Measurements from ENCODE around the gene PEAK1.

DNA sequence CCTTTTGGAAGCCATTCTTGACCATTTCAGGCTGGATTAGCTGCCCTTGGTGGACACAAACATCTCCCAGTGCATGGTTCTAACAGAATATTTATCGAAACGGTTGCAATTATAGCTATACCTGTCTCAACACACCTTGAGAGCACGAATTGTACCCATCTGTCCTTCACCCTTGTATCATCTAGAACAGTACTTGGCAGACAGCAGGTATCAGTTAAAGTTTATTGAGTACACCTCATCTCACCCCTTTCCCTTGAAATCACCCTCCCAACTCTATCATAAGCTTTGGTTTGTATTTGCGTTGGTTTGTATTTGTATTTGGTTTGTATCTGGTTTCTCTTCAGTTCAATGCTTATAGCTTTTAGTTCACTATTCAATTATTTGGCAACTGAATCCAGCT, 361.4 kb downstream of the PEAK1 start:
- TF ChIP-seq, protein P1, sequence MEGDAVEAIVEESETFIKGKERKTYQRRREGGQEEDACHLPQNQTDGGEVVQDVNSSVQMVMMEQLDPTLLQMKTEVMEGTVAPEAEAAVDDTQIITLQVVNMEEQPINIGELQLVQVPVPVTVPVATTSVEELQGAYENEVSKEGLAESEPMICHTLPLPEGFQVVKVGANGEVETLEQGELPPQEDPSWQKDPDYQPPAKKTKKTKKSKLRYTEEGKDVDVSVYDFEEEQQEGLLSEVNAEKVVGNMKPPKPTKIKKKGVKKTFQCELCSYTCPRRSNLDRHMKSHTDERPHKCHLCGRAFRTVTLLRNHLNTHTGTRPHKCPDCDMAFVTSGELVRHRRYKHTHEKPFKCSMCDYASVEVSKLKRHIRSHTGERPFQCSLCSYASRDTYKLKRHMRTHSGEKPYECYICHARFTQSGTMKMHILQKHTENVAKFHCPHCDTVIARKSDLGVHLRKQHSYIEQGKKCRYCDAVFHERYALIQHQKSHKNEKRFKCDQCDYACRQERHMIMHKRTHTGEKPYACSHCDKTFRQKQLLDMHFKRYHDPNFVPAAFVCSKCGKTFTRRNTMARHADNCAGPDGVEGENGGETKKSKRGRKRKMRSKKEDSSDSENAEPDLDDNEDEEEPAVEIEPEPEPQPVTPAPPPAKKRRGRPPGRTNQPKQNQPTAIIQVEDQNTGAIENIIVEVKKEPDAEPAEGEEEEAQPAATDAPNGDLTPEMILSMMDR (IDR thresholded peaks at IDR 0.05): no peak
- no peak for TF ChIP-seq POLR2AphosphoS5 (IDR thresholded peaks at IDR 0.05; ENCODE audit: insufficient read depth in 1 of 2, low read depth in 1 of 2)
- no peak for TF ChIP-seq POLR2A (IDR thresholded peaks at IDR 0.05)

All from vagina (tissue), 2 donors.